C4-2B (cell line): ENCODE data around the gene WBP11.

ENCODE experiments used
- H3K27ac ChIP-seq: fragments of 450-650 bp; 2 replicates; pipeline ENCODE4 v1.5.1; 2017
- CTCF ChIP-seq: fragments of 450-650 bp; conservative IDR thresholded peaks from 2 replicates; pipeline ENCODE4 v1.5.1; 2017; ENCODE audit warnings: mild to moderate bottlenecking
- ZFX ChIP-seq: fragments of 450-650 bp; IDR thresholded peaks from 2 replicates; pipeline ENCODE4 v1.6.1; 2017

The WBP11 gene

DNA sequence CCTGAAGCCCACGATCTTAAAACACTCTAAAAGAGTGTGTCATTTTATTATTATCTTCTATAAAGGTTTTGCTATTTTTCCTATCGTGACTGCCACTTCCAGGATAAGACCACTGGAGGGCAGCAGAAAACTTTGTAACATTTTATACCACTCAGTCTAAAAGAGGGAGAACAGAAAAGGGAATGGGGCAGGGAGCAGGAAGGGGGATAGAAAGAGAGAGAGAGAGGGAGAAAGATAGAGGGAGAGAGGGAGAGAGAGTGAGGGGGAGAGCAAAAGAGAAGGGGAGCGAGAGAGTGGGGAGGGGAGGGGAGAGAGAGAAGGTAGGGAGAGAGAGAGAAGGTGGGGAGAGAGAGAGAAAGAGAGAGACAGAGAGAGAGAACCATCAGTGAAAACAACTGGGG lies 42.1 kb upstream of the WBP11 start:
- TF ChIP-seq ZFX (no peak), CTCF (peak; percentile 86)
- H3K27ac ChIP-seq, result no peak overlapping the region

DNA sequence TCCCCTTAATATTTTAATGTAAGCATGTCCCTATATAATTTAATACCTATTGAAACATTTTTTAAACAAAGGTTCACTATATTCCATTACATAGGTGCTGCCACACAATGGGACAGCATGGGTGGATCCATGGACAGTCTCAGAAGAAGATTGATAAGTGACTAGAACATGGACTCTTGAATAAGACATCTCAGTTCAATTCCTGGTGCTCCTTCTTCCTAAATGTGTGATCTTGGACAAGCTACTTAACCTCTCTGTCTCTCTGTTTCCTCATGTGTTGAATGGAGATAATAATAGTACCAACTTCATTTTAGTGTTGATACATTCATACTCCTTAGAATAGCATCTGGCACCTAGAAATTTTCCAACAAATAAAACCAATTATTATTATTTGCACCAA lies 41.1 kb upstream of the WBP11 start:
- TF ChIP-seq ZFX (no peak), CTCF (no peak)
- no peak overlapping the region for H3K27ac ChIP-seq

DNA sequence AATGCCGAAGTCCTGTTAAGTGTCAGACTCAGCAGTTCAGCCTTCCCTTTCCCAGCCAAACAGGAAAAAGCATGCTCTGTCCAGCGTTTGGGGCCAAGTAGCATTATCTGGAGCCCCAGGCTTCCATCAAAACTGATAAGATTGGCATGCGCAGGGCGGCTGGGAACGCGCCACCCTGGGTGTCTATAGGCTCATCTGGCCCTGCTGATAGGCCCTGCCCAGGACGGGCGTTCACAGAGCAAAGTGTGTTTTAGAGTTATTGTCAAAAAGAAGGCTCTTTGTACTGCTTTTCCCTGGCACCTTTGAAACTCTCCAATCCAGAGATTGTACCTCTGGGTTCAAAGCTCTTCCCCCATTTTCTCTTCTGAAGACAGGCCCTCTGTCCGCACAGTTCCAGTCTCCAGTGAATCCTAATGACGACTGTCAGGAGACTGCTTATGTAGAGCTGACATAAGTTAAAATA lies 40.2 kb upstream of the WBP11 start, which contains the start of gene ART4:
TSS of gene ART4 (minus strand) at position 102 of the 463 bp plus-strand sequence. CDS start 413 bp downstream, outside the sequence.
- no peak within 1 kb of the TSS for H3K27ac ChIP-seq
- TF ChIP-seq ZFX (no peak), CTCF (no peak)

DNA sequence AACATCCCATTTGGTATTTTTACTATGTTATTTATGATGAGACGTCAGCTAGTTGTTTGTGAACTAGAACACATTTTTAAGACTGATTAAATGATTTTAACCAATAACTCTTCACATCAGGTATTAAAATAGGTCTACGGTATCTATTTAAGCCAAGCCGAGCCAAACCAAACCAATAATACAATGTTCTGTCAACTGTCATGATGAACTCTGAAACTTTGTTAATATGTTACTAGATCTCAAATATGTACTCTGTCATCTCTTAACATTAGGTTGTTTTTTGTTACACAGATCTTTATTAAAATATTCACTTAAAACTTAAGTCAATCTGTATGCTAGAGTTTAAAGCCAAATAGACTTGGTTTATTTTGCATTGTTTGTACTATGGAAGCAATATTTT lies 39.0 kb upstream of the WBP11 start:
- no peak for TF ChIP-seq CTCF
- TF ChIP-seq ZFX, result no peak
- no peak overlapping the region for H3K27ac ChIP-seq

- TF ChIP-seq ZFX (no peak), CTCF (no peak)
- no peak overlapping the region for H3K27ac ChIP-seq
Observed at GRCh38 chr12:14841761-14842160, 38.5 kb upstream of the WBP11 start.

GRCh38 chr12:14840616-14841015 lies 37.3 kb upstream of the WBP11 start:
- TF ChIP-seq ZFX, result no peak
- H3K27ac ChIP-seq, result no peak overlapping the region

- H3K27ac ChIP-seq, result no peak overlapping the region
- TF ChIP-seq CTCF (no peak), ZFX (no peak)
Observed at GRCh38 chr12:14839262-14839661, 36.0 kb upstream of the WBP11 start.

DNA sequence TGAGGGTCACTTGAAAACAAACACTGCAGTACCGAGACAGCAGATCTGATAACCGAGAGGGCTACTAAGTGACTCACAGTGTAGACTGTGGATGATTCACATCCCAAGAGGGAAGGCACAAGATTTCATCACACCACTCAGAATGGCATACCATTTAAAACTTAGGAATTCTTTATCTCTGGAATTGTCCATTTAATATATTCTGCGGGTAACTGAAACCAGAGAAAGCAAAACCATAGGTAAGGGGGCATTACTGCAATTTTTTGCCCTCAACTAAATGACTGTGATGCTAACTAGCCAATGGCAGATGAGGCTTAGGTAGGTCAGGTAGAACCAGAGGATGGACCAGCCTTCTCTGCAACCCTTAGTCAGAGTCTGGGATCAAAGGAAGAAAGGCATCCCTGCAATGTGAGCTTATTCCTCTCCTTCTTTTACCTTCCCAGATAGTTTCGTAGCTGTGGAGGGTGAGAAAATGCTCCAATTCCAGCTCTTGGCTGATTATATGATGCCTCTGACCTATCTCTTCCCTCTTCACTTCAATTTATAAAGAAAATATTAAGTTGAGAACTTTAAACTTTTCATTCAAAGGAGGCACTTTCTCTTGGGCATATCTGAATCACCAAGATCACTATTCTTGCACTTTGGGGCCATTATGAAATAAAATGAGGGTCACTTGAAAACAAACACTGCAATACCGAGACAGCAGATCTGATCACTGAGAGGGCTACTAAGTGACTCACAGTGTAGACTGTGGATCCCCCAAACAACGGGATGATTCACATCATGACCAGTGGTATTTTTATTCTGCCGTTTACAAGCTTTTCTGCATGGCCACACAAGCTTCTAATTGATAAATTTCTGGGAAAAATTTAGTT lies 33.3 kb upstream of the WBP11 start:
- no peak overlapping the region for H3K27ac ChIP-seq
- TF ChIP-seq ZFX (no peak), CTCF (no peak)
